RPMI7951 (cell line): ENCODE data around the gene STK40. TPM values are rescaled to one million over a fixed set of nuclear protein-coding genes. Genes with fewer than 3 reads are reported as not detected.

Experiments
- DNase-seq: peaks from one replicate; pipeline ENCODE4 v3.0.0-alpha.2; 2012; ENCODE audit warnings: low read depth
- total RNA-seq: library from RNA; depleted of rRNA; stranded (reverse); fragments of >200 nt; shearing (Covaris generic); gene quantifications from 2 replicates; pipeline ENCODE4 v1.2.3, GENCODE V29; 2014

STK40 gene
- total RNA-seq, 1 experiment from 2014 or later, result 16.7 TPM

GRCh38 chr1:36372617-36373016 is 13.1 kb downstream of the STK40 start:
- DNase-seq, result no peak

DNA sequence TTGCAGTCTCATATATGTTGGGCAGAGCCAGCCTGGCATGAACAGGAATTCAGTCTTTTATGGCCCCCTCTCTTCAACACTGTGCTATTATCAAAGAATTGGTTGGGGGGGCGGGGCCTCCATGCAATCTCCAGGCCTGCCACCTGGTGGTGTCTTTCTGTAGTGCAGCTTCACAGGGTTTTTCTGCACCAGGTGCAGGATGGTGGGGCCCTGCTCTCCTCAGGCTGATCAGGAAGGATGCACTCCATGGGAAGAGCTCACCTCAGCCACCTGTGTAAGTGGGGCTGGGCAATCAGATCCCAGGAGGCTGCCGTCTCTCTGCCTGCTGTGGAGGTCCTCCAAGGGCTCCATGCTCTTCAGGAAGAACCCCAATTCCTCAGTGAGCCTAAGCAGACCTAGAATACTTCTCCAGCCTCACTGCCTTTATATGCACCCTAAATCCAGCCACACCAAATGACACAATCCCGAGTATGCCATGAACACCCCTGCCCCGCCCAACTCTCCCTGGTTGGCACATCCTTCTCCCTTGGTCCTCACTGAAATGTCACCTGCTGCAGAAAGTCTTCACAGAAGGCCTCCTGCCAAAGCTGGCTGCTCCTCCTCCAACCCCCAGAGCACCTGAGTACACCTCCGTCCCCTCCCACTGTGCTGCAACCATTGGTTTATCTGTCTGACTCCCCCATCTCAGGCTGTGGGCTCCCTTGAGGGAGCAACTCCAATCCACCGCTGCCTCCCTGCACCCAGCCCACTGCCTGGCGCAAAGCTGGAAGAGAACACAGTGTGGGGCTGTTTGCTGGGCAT is 16.5 kb downstream of the STK40 start:
- peak; percentile 71 for DNase-seq

- DNase-seq, result no peak
These were observed 17.9 kb downstream of the STK40 start for GRCh38 chr1:36367798-36368197.

- no peak for DNase-seq
These were observed 18.7 kb downstream of the STK40 start for GRCh38 chr1:36367066-36367465.

- DNase-seq, result no peak
These were observed 19.5 kb downstream of the STK40 start for GRCh38 chr1:36366091-36366661.

GRCh38 chr1:36365381-36365780 is 20.3 kb downstream of the STK40 start:
- DNase-seq, result peak; percentile 83

GRCh38 chr1:36359911-36360550 is 25.7 kb downstream of the STK40 start:
- DNase-seq, result no peak

- DNase-seq, result no peak
These were observed 26.3 kb downstream of the STK40 start for GRCh38 chr1:36359383-36359782.

DNA sequence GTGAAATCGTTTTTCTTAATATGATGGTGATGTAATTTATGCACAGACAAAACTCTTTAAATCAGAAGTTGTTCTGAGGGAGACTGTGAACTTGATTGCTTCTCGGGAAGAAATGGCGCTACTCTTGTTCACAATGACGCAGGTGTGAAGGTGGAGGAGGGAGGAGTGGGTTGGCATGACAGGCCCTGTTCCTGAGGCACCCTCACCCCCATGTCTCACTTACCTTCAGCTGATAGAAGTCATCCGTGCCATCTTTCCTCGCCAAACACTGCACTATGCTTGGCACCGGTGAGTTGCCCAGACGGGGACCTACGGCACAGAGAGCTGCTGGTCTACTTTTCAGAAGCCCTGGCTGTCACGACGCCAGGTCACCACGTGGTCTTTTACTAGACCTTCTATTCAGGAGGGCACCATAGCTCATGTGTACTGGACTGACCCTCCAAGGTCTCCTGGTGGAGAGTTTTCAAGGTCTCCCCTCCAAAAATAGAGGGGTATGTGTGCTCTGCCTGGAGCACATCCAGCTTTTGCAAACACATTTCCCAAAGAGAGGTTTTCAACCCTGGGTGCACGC is 27.1 kb downstream of the STK40 start:
- DNase-seq, result no peak

GRCh38 chr1:36355811-36356210 is 29.9 kb downstream of the STK40 start:
- no peak for DNase-seq

DNA sequence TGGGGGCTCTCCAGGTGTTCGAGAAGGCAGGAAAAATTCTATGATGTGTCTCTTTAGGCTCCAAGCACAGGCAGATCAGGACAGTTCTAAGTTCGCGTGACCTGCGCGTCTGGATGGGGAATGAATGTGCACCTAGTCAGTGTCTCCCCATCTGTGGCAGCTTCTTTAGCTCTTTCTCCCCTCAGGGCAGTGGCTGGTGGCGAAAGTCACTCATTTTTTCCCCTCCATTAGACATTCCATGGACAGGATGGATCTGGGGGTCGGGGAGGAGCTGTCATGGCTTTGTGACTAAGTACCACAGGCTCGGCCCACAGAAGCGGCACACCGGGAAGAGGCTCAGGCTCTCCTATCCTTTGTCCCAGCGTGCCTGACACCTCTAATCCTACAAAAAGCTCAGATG is 31.2 kb downstream of the STK40 start:
- DNase-seq, result peak; percentile 92

- DNase-seq, result peak; percentile 95
These were observed 32.5 kb downstream of the STK40 start for GRCh38 chr1:36352910-36353878.

DNA sequence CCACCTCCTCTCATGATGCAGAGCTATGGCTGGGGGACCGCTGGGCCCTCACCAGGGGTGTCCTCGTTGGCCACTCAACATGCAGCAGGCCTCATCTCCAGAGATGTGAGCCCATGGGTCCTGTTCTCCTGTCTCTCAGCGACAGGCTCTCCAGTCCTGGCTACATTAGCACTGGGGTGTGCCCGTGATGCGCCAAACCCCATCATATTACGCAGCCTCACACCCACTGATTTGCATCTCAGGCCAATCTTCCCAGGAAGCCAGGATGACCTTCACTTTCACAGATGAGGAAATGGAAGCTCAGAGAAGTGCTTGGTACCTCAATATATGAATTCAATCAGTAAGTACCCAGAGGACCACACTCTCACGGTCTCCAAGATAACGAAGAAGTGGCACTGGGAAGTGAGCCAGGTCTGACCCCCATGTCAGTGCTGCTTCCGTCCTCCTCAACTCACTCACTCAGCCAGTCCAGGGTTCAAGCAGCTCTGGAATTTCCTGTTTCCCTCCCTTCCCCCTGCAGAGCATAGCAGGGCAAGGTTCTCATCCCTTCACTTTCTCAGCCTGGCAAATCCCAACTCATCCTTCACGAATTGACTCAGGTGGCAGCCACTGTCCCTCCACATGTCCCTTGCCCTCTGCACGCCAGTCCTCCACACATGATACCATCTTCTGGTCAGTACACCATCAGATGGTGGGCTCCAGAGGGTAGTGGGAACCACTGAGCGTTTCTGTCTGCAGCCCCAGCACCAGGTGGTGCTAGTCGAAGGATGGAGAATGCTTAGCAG is 33.4 kb downstream of the STK40 start:
- DNase-seq, result peak; percentile 72

- peak; percentile 96 for DNase-seq
These were observed 34.3 kb downstream of the STK40 start for GRCh38 chr1:36351227-36351977.

GRCh38 chr1:36350659-36351226 is 35.0 kb downstream of the STK40 start:
- peak; percentile 95 for DNase-seq

DNA sequence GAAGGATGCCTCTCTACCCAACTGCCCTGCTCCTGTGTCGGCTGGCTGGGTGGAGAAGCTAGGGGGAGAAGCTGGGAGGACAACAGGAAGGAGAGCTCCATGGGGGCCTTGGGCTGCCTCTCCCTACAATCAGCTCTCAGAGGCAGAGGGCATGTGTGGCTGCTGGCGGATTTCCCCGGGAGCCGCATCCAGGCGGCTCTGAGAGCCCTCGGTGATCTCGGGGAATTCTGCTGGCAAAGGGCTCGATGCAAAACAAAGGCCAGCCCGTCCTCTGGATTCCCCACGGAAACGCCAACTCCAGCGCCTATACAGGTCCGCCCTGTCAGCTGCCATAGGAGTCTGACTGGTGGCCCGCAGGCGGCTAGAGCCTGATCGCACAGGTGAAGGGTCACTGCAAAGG is 35.9 kb downstream of the STK40 start:
- peak; percentile 36 for DNase-seq

GRCh38 chr1:36349241-36349671 is 36.5 kb downstream of the STK40 start:
- peak; percentile 92 for DNase-seq

- no peak for DNase-seq
These were observed 38.9 kb downstream of the STK40 start for GRCh38 chr1:36346741-36347370.

DNA sequence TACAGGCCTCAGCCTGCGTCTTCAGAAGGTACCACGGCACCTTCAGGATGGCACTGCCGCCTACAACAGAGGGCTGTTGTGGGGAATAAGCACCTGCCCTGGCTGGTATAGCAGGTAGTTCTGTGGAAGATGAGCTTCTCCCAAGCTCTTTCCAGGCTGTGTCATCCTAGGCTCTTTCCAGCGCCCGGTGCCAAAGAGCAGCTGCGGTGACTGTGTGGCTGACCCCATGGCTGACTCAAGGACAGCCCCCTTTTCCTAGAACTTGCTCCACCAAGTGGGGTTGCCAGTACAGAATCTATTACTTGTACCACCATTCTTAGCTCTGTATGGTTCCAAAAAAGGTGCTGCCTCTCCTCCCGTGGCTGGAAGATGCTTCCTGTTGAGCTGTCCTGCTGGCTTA is 40.4 kb downstream of the STK40 start:
- DNase-seq, result no peak
